SH-SY5Y (cell line): ENCODE results near the gene GPX6.

ENCODE experiments used
- GATA2 ChIP-seq: IDR thresholded peaks from 2 replicates; pipeline ENCODE4 v1.6.1; 2011; ENCODE audit warnings: mild to moderate bottlenecking, low read depth, low read length
- GATA3 ChIP-seq: IDR thresholded peaks from 2 replicates; pipeline ENCODE4 v1.6.1; 2011; ENCODE audit warnings: low read depth, mild to moderate bottlenecking, low read length, moderate library complexity

The GPX6 gene

GRCh38 chr6:28497893-28498292, 17.7 kb downstream of the GPX6 start:
- TF ChIP-seq GATA3 (no peak), GATA2 (no peak)

- no peak for TF ChIP-seq GATA3
- no peak for TF ChIP-seq GATA2
Observed at GRCh38 chr6:28497306-28497705, 18.3 kb downstream of the GPX6 start.

GRCh38 chr6:28496099-28496779, 19.4 kb downstream of the GPX6 start:
- TF ChIP-seq GATA2 (no peak), GATA3 (no peak)

- TF ChIP-seq GATA2 (no peak), GATA3 (no peak)
Observed at GRCh38 chr6:28491984-28492317, 23.6 kb downstream of the GPX6 start.

- TF ChIP-seq GATA2 (no peak), GATA3 (no peak)
Observed at GRCh38 chr6:28490205-28490890, 25.2 kb downstream of the GPX6 start.

- TF ChIP-seq GATA2 (no peak), GATA3 (no peak)
Observed at GRCh38 chr6:28489366-28490204, 26.0 kb downstream of the GPX6 start.

GRCh38 chr6:28488916-28489365, 26.7 kb downstream of the GPX6 start:
- TF ChIP-seq GATA2 (no peak), GATA3 (no peak)

- TF ChIP-seq GATA3 (no peak), GATA2 (peak; percentile 35; the same call in 1 of the 2 replicates)
Observed at GRCh38 chr6:28486988-28487742, 28.4 kb downstream of the GPX6 start.

- TF ChIP-seq GATA3 (no peak), GATA2 (no peak)
Observed at GRCh38 chr6:28486533-28486932, 29.1 kb downstream of the GPX6 start.

GRCh38 chr6:28485482-28485881, 30.1 kb downstream of the GPX6 start:
- TF ChIP-seq GATA3, result no peak
- no peak for TF ChIP-seq GATA2

- TF ChIP-seq GATA2 (no peak), GATA3 (no peak)
Observed at GRCh38 chr6:28480253-28480932, 35.2 kb downstream of the GPX6 start.

GRCh38 chr6:28478518-28478917, 37.1 kb downstream of the GPX6 start:
- TF ChIP-seq GATA3, result no peak
- TF ChIP-seq GATA2, result no peak
